Astrocyte (in vitro differentiated cells and primary cell): Measurements from ENCODE around the gene ATP11A.

Source experiments
- CTCF ChIP-seq: IDR thresholded peaks from 2 replicates; pipeline ENCODE4 v1.5.1; 2011; ENCODE audit warnings: low read depth, mild to moderate bottlenecking, inconsistent platforms, low read length, moderate library complexity; ENCODE audit not compliant: insufficient read depth
- EZH2 ChIP-seq: IDR thresholded peaks from 2 replicates; pipeline ENCODE4 v1.6.1; 2012; ENCODE audit warnings: mild to moderate bottlenecking, low read length, inconsistent platforms; ENCODE audit not compliant: insufficient read depth

- TF ChIP-seq CTCF (no peak), EZH2 (no peak)
These were observed 208.2 kb downstream of the ATP11A start for GRCh38 chr13:112897956-112898620.
